ENCODE measurements around the gene B4GALT3. TPM values are rescaled to one million over a fixed set of nuclear protein-coding genes. Genes with fewer than 3 reads are reported as not detected.

Gene B4GALT3
- total and polyA plus RNA-seq, 9 of the 15 experiments (the other 6 are each of a cell fraction or from before 2014, with no cell fraction given), result 31.2 to 103 (median 46.1) TPM

- peak; percentile 85 for TF ChIP-seq HNRNPLL (IDR thresholded peaks at IDR 0.05; ENCODE audit: low read depth, low read length, poor library complexity, severe bottlenecking)
- TF ChIP-seq ZNF41 (CRISPR knock-in tag; conservative IDR thresholded peaks at IDR 0.05), result no peak
- TF ChIP-seq ZBTB8A (IDR thresholded peaks at IDR 0.05; ENCODE audit: partially characterized antibody), result no peak
- peak; percentile 41; the same call in 1 of the 2 replicates for TF ChIP-seq MBD2 (IDR thresholded peaks at IDR 0.05; ENCODE audit: borderline replicate concordance, low read depth)
- TF ChIP-seq TCF3 (CRISPR knock-in tag; IDR thresholded peaks at IDR 0.05), result no peak
- TF ChIP-seq IRF9 (tag; IDR thresholded peaks at IDR 0.05), result no peak
- no peak for TF ChIP-seq ZNF12 (CRISPR knock-in tag; IDR thresholded peaks at IDR 0.05)
- TF ChIP-seq MYNN (IDR thresholded peaks at IDR 0.05), result no peak
- no peak for TF ChIP-seq MYNN (CRISPR knock-in tag; IDR thresholded peaks at IDR 0.05)
- TF ChIP-seq PTTG1 (tag; IDR thresholded peaks at IDR 0.05; ENCODE audit: low read depth), result no peak
- peak in 1 of 3 experiments; percentile 71; a peak in 2 of 6 replicates for TF ChIP-seq ZBTB11 (CRISPR knock-in tag; IDR thresholded peaks at IDR 0.05)
- no peak for TF ChIP-seq DNMT1 (IDR thresholded peaks at IDR 0.05)
- TF ChIP-seq JUNB (CRISPR knock-in tag; conservative IDR thresholded peaks at IDR 0.05), result no peak
- TF ChIP-seq LEF1 (IDR thresholded peaks at IDR 0.05), result peak; percentile 70
- TF ChIP-seq ATF1 (CRISPR knock-in tag; IDR thresholded peaks at IDR 0.05), result no peak
- peak; percentile 91 for TF ChIP-seq ATF1 (tag; IDR thresholded peaks at IDR 0.05)
These were observed at the start of gene B4GALT3 (continued) for GRCh38 chr1:161177112-161177935.

Data from K562 (cell line).